ENCODE measurements around the gene CARS2. TPM values are rescaled to one million over a fixed set of nuclear protein-coding genes. Genes with fewer than 3 reads are reported as not detected.

Gene CARS2
- total and polyA plus RNA-seq, 2 of the 8 experiments (the other 6 are each of a cell fraction or from before 2014, with no cell fraction given): 47.7 to 55.9 TPM

GRCh38 chr13:110746438-110746837, 40.5 kb upstream of the CARS2 start:
- DNase-seq (ENCODE audit: low read depth in 1 of 2, low spot score in 2 of 2) (no peak), FAIRE-seq (no peak)
- Histone ChIP-seq H4K91ac (replicated peaks; ENCODE audit: insufficient read length, low read length) (no peak overlapping the region), H3K36me3 (ENCODE audit: control insufficient read depth in 2 of 4, insufficient read depth in 4 of 4, low read length in 3 of 4) (no peaks in the 10 kb centered on the region), H2BK20ac (ENCODE audit: low read length) (no peak overlapping the region), H3K79me2 (ENCODE audit: control insufficient read depth in 1 of 2, insufficient read depth in 2 of 2, low read length in 2 of 2) (no peaks in the 10 kb centered on the region), H3K14ac (ENCODE audit: insufficient read length) (no peak overlapping the region), H4K5ac (ENCODE audit: insufficient read length, low read depth, low read length) (no peak overlapping the region), H3K4me1 (replicated peaks in 1 of 4; ENCODE audit: control insufficient read depth in 3 of 4, insufficient read depth in 4 of 4, low read length in 3 of 4) (peaks cover 0 to 2% (median 0%) of the 10 kb centered on the region in 4 experiments; a peak in 4 of 7 replicates), H3K4me2 (ENCODE audit: insufficient read depth in 1 of 2, low read depth in 2 of 2, low read length in 2 of 2) (no peak overlapping the region), H2BK5ac (ENCODE audit: low read depth, low read length) (no peak overlapping the region), H3K27ac (ENCODE audit: low read depth, low read length) (no peak overlapping the region), H2BK15ac (ENCODE audit: low read length) (no peak overlapping the region), H3K79me1 (ENCODE audit: low read depth, low read length) (no peaks in the 10 kb centered on the region), H2BK120ac (replicated peaks; ENCODE audit: low read depth, low read length) (no peak overlapping the region), H4K20me1 (replicated peaks in 1 of 2; ENCODE audit: control insufficient read depth in 1 of 2, insufficient read depth in 2 of 2, low read length in 2 of 2) (no peaks in the 10 kb centered on the region), H2AFZ (ENCODE audit: low read length) (no peak overlapping the region), H3K23ac (ENCODE audit: insufficient read length) (no peak overlapping the region), H3K23me2 (ENCODE audit: low read depth, low read length) (no peaks in the 10 kb centered on the region), H3K27me3 (replicated peaks in 1 of 4; ENCODE audit: control insufficient read depth in 3 of 4, extremely low read depth in 1 of 4, insufficient read depth in 3 of 4, low read length in 3 of 4) (no peaks in the 10 kb centered on the region), H3K9ac (replicated peaks in 1 of 4; ENCODE audit: extremely low read depth in 1 of 4, low read depth in 3 of 4, low read length in 3 of 4) (no peak overlapping the region), H2BK12ac (ENCODE audit: low read depth, low read length) (no peak overlapping the region), H3K18ac (ENCODE audit: extremely low read depth, low read length) (no peak overlapping the region), H3K4ac (replicated peaks; ENCODE audit: insufficient read length, low read depth, low read length) (no peak overlapping the region), H2AK5ac (ENCODE audit: low read depth, low read length) (no peak overlapping the region), H3K4me3 (ENCODE audit: extremely low read depth in 1 of 4, insufficient read depth in 2 of 4, low read depth in 3 of 4, low read length in 4 of 4) (no peak overlapping the region), H3K56ac (replicated peaks; ENCODE audit: insufficient read length, low read depth, low read length) (no peak overlapping the region), H4K8ac (ENCODE audit: extremely low read depth, insufficient read depth, low read length) (no peak overlapping the region), H3K9me3 (ENCODE audit: insufficient read depth in 2 of 2, low read depth in 1 of 2, low read length in 1 of 2) (peaks cover 13 to 16% of the 10 kb centered on the region in 2 experiments)
- WGBS, 2 experiments (ENCODE audit: extremely low coverage in 1 of 2, insufficient coverage in 1 of 2, insufficient read length in 1 of 2, insufficient replicate concordance in 2 of 2, low coverage in 1 of 2, low lambda C conversion rate in 2 of 2, missing lambda C conversion rate in 1 of 2): 90% methylated on average over 1 of the region's 1 CpG; no CpG with 5 or more reads in 1 of the 2 experiments
- CTCF ChIA-PET (ENCODE audit: partially characterized antibody): no interaction called here
- POLR2A ChIA-PET (ENCODE audit: partially characterized antibody): interaction anchor here (0.7 kb wide), 1 partner anchor 8 kb away, joined by 3 read pairs; no protein-coding TSS in a partner anchor
- TF ChIP-seq SP2 (IDR thresholded peaks at IDR 0.05; ENCODE audit: low read length) (no peak), POLR2AphosphoS5 (IDR thresholded peaks at IDR 0.05; ENCODE audit: low read depth, low read length) (no peak), ZNF274 (IDR thresholded peaks at IDR 0.05; ENCODE audit: borderline replicate concordance, extremely low read depth, low read length) (no peak), RFX5 (IDR thresholded peaks at IDR 0.05; ENCODE audit: borderline replicate concordance, low read depth, low read length) (no peak), EZH2 (IDR thresholded peaks at IDR 0.05; ENCODE audit: low read depth, low read length, severe bottlenecking) (no peak), SP4 (IDR thresholded peaks at IDR 0.05; ENCODE audit: low read length) (no peak), NRF1 (IDR thresholded peaks at IDR 0.05; ENCODE audit: low read depth, low read length) (no peak), CBX8 (IDR thresholded peaks at IDR 0.05; ENCODE audit: borderline replicate concordance, low read depth, low read length) (no peak), TCF12 (IDR thresholded peaks at IDR 0.05; ENCODE audit: low read depth, low read length) (no peak), EGR1 (IDR thresholded peaks at IDR 0.05; ENCODE audit: borderline replicate concordance, low read depth, low read length) (no peak), BCL11A (IDR thresholded peaks at IDR 0.05; ENCODE audit: low read depth in 2 of 2, low read length in 2 of 2) (no peak), CHD1 (IDR thresholded peaks at IDR 0.05; ENCODE audit: low read depth, low read length) (no peak), SIX5 (IDR thresholded peaks at IDR 0.05; ENCODE audit: low read depth, low read length) (no peak)

Data from H1 (cell line).